WTC11 (cell line): Measurements from ENCODE around the gene ABTB2. TPM values are rescaled to one million over a fixed set of nuclear protein-coding genes. Genes with fewer than 3 reads are reported as not detected.

Experiments used
- ATAC-seq: fragments of 200-7000 bp; cut with Tn5 transposase; 2 replicates; pipeline ENCODE4 v1.10.0; 2021; ENCODE audit warnings: mild to moderate bottlenecking, moderate library complexity
- CTCF ChIA-PET: fragments of 300-600 bp; sonication (Branson Sonifier 250); formaldehyde crosslinking; loops from one replicate; lab custom pipeline; 2021; ENCODE audit warnings: antibody characterized with exemption; lab: Charles Lee
- POLR2A ChIA-PET: fragments of 350-600 bp; sonication (Branson Sonifier 250); formaldehyde crosslinking; loops from one replicate; lab custom pipeline; 2021; ENCODE audit warnings: antibody characterized with exemption; lab: Charles Lee
- DNase-seq: peaks from one replicate; pipeline ENCODE4 v3.0.0; 2021; ENCODE audit warnings: low spot score
- H3K27ac Mint-ChIP-seq: 2 replicates; pipeline ENCODE4 v1.8.0; 2021; ENCODE audit warnings: mixed read lengths
- H3K27me3 Mint-ChIP-seq: 2 replicates; pipeline ENCODE4 v1.8.0; 2021; ENCODE audit warnings: low read depth, mild to moderate bottlenecking, moderate library complexity, mixed read lengths
- H3K36me3 Mint-ChIP-seq: 2 replicates; pipeline ENCODE4 v1.8.0; 2021; ENCODE audit warnings: mixed read lengths
- H3K4me1 Mint-ChIP-seq: 2 replicates; pipeline ENCODE4 v1.8.0; 2022; ENCODE audit warnings: mixed read lengths
- H3K4me3 Mint-ChIP-seq: 2 replicates; pipeline ENCODE4 v1.8.0; 2021; ENCODE audit warnings: mild to moderate bottlenecking, moderate library complexity, mixed read lengths
- H3K9me3 Mint-ChIP-seq: 2 replicates; pipeline ENCODE4 v1.8.0; 2021; ENCODE audit warnings: mixed read lengths
- ATF1 ChIP-seq: sonication (generic); formaldehyde crosslinking; IDR thresholded peaks from 2 replicates; pipeline ENCODE4 v1.8.1; 2023; ENCODE audit warnings: mild to moderate bottlenecking, moderate library complexity, missing genetic modification reagents
- ELF4 ChIP-seq: sonication (generic); formaldehyde crosslinking; IDR thresholded peaks from 2 replicates; pipeline ENCODE4 v1.8.1; 2022; ENCODE audit warnings: low read depth, mild to moderate bottlenecking, moderate library complexity, missing genetic modification reagents
- ESRRA ChIP-seq: sonication (generic); formaldehyde crosslinking; IDR thresholded peaks from 2 replicates; pipeline ENCODE4 v1.8.1; 2022; ENCODE audit warnings: mild to moderate bottlenecking, missing genetic modification reagents, borderline replicate concordance
- GABPB1 ChIP-seq: sonication (generic); formaldehyde crosslinking; IDR thresholded peaks from 2 replicates; pipeline ENCODE4 v1.8.1; 2023; ENCODE audit warnings: mild to moderate bottlenecking, missing genetic modification reagents
- GTF2I ChIP-seq: fragments of 250-450 bp; sonication (Bioruptor Pico); conservative IDR thresholded peaks from 2 replicates; pipeline ENCODE4 v1.4.0; 2021; ENCODE audit warnings: mild to moderate bottlenecking
- JAZF1 ChIP-seq: fragments of 250-450 bp; sonication (Bioruptor Pico); IDR thresholded peaks from 2 replicates; pipeline ENCODE4 v1.9.0; 2021; ENCODE audit warnings: moderate library complexity, mild to moderate bottlenecking, inconsistent platforms
- NR1H2 ChIP-seq: sonication (generic); formaldehyde crosslinking; IDR thresholded peaks from 2 replicates; pipeline ENCODE4 v1.9.0; 2021; ENCODE audit warnings: mild to moderate bottlenecking, moderate library complexity, missing genetic modification reagents
- SP1 ChIP-seq: sonication (generic); formaldehyde crosslinking; conservative IDR thresholded peaks from 2 replicates; pipeline ENCODE4 v1.8.1; 2022; ENCODE audit warnings: missing genetic modification reagents
- TCF7 ChIP-seq: sonication (generic); formaldehyde crosslinking; IDR thresholded peaks from 2 replicates; pipeline ENCODE4 v1.8.0; 2022; ENCODE audit warnings: mild to moderate bottlenecking, low read depth, missing genetic modification reagents, moderate library complexity
- ZBTB21 ChIP-seq: sonication (generic); formaldehyde crosslinking; IDR thresholded peaks from 2 replicates; pipeline ENCODE4 v1.8.1; 2023; ENCODE audit warnings: mild to moderate bottlenecking, missing genetic modification reagents, borderline replicate concordance
- ZNF232 ChIP-seq: sonication (generic); formaldehyde crosslinking; IDR thresholded peaks from 2 replicates; pipeline ENCODE4 v1.8.0; 2022; ENCODE audit warnings: mild to moderate bottlenecking, missing genetic modification reagents
- ZNF396 ChIP-seq: fragments of 250-450 bp; sonication (Bioruptor Pico); IDR thresholded peaks from 2 replicates; pipeline ENCODE4 v1.8.0; 2021; ENCODE audit warnings: mild to moderate bottlenecking, moderate library complexity, borderline replicate concordance
- ZNF416 ChIP-seq: fragments of 250-450 bp; sonication (Bioruptor Pico); IDR thresholded peaks from 2 replicates; pipeline ENCODE4 v1.9.0; 2021; ENCODE audit warnings: mild to moderate bottlenecking, inconsistent platforms
- total RNA-seq: library from RNA; stranded (reverse); gene quantifications from 3 replicates; pipeline ENCODE4 v1.2.3, GENCODE V29; 2021
- TF ChIP-seq, protein P1 (sequence below): sonication (generic); formaldehyde crosslinking; IDR thresholded peaks from 2 replicates; pipeline ENCODE4 v1.8.0; 2022; ENCODE audit warnings: mild to moderate bottlenecking, missing genetic modification reagents
- TF ChIP-seq, protein P2 (sequence below): sonication (generic); formaldehyde crosslinking; IDR thresholded peaks from 2 replicates; pipeline ENCODE4 v1.8.1; 2022; ENCODE audit warnings: low read depth, mild to moderate bottlenecking, moderate library complexity, missing genetic modification reagents, borderline replicate concordance
- TF ChIP-seq, protein P3 (sequence below): sonication (generic); formaldehyde crosslinking; IDR thresholded peaks from 2 replicates; pipeline ENCODE4 v1.8.1; 2023; ENCODE audit warnings: mild to moderate bottlenecking, moderate library complexity, missing genetic modification reagents
- TF ChIP-seq, protein P4 (sequence below): sonication (generic); formaldehyde crosslinking; IDR thresholded peaks from 2 replicates; pipeline ENCODE4 v1.8.0; 2022; ENCODE audit warnings: mild to moderate bottlenecking, missing genetic modification reagents
- TF ChIP-seq, protein P5 (sequence below): fragments of 250-450 bp; sonication (Bioruptor Pico); IDR thresholded peaks from 2 replicates; pipeline ENCODE4 v1.9.0; 2021; ENCODE audit warnings: mild to moderate bottlenecking
- TF ChIP-seq, protein P6 (sequence below): fragments of 250-450 bp; sonication (Bioruptor Pico); IDR thresholded peaks from 2 replicates; pipeline ENCODE4 v1.9.0; 2021; ENCODE audit warnings: moderate library complexity, mild to moderate bottlenecking, inconsistent platforms, borderline replicate concordance
- TF ChIP-seq, protein P7 (sequence below): sonication (generic); formaldehyde crosslinking; IDR thresholded peaks from 2 replicates; pipeline ENCODE4 v1.8.1; 2022; ENCODE audit warnings: missing genetic modification reagents, borderline replicate concordance
- TF ChIP-seq, protein P8 (sequence below): fragments of 250-450 bp; sonication (Bioruptor Pico); IDR thresholded peaks from 2 replicates; pipeline ENCODE4 v2.1.2; 2022; ENCODE audit warnings: mild to moderate bottlenecking, moderate library complexity

The ABTB2 gene
- total RNA-seq, 1 experiment from 2014 or later: 12.8 TPM

DNA sequence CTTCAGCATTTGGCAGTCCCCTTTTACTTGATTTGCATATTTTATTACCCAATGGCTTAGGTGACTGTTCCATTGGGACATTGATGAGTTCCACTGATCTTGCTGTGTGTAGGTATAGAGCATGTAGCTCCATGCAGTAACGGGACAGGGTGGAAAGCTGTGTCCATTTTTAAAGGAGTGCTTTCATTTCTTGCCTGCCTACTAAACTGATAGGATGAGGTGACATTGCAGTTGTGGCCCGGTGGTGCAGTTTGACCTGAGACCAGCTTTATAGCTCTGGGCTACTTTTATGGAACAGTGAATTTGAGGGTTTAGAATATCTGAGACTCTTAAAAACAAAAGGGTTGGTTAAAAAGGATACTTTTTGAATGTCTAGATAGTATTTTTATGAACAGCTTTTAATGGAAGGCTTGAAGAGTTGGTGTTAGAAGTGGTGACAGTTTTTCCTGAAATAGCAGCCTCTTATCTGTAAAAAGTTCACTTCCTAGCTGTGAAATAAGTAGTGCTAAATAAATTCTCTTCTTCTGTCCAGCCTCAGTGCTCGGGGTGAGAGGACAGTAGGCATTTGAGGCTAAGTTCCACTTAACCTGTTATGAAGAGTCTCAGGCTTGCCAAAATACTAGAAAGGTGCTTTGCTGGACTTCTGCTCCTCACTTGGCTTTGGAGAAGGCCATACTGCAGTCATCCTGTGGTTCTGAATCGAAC lies 225.4 kb downstream of the ABTB2 start:
- H3K4me3 Mint-ChIP-seq: no peak overlapping the region
- TF ChIP-seq, protein P1, sequence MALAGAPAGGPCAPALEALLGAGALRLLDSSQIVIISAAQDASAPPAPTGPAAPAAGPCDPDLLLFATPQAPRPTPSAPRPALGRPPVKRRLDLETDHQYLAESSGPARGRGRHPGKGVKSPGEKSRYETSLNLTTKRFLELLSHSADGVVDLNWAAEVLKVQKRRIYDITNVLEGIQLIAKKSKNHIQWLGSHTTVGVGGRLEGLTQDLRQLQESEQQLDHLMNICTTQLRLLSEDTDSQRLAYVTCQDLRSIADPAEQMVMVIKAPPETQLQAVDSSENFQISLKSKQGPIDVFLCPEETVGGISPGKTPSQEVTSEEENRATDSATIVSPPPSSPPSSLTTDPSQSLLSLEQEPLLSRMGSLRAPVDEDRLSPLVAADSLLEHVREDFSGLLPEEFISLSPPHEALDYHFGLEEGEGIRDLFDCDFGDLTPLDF (CRISPR knock-in tag): no peak
- no peak for TF ChIP-seq ZNF396 (CRISPR knock-in tag)
- TF ChIP-seq, all 79 proteins: peak for 0
- DNase-seq: no peak
- H3K27ac Mint-ChIP-seq: no peak overlapping the region
- ChIA-PET CTCF (no interaction called here), POLR2A (no interaction called here)
- no peaks in the 10 kb centered on the region for H3K4me1 Mint-ChIP-seq
- no peaks in the 10 kb centered on the region for H3K9me3 Mint-ChIP-seq
- H3K36me3 Mint-ChIP-seq: peaks cover 74% of the 10 kb centered on the region
- H3K27me3 Mint-ChIP-seq: no peaks in the 10 kb centered on the region
- no peak for ATAC-seq

DNA sequence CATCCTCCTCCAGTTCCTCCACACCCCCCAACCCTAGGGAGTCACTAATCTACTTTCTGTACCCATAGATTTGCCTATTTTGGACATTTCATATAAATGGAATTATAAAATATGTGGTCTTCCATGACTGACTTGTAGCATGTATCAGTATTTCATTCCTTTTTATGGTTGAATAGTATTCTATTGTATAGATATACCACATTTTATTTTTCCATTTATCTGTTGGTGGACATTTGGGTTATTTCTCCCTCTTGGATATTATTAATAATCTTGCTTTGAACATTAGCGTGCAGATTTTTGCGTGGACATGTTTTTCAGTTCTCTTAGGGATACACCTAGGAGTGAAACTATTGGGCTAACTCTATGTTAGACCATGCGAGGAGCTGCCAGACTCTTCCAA lies 229.0 kb downstream of the ABTB2 start:
- no peaks in the 10 kb centered on the region for H3K9me3 Mint-ChIP-seq

DNA sequence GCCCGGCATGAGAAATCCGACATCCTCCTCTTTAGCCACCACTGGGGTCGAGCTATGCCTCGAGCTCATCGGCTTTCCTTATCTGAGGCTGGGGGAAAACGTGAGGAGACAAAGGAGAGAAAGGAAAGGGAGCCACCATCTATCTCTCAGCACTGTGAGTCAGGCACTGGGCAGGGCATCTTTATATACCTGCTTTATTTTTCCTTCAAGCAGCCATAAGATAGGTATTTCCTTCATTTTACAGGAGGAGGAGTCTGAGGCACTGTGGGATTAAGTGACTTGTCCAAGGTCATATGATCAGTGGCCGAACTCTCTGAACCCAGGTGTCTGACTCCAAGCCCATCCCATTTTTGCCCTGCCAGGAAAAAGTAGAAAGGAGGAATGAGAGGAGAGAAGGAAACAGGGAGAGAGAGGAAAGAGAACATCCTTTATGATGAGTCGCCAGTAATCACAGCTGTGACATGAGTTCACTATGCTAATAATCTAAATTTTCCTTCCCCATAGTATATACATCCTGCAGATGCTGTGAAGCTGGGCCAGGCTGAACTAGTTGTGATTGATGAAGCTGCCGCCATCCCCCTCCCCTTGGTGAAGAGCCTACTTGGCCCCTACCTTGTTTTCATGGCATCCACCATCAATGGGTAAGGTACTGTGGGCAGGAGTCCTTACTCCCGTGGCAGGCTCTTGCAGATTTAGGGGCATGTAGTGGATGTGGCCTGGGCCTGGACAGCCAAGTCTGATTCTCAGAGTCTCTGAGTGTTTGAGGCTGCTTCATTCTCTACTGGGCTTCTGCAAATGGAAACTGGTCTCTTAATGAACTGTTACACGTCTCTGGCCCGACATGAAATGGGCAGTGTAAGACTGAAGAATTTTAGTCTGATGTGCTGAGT lies 230.6 kb downstream of the ABTB2 start:
- H3K9me3 Mint-ChIP-seq: no peaks in the 10 kb centered on the region
- H3K4me1 Mint-ChIP-seq: no peaks in the 10 kb centered on the region
- POLR2A ChIA-PET: no interaction called here
- ATAC-seq (no peak), DNase-seq (no peak)
- no peak overlapping the region for H3K4me3 Mint-ChIP-seq
- CTCF ChIA-PET: no interaction called here
- no peaks in the 10 kb centered on the region for H3K27me3 Mint-ChIP-seq
- H3K36me3 Mint-ChIP-seq: peaks cover 81% of the 10 kb centered on the region
- H3K27ac Mint-ChIP-seq: no peak overlapping the region
- TF ChIP-seq, protein P2, sequence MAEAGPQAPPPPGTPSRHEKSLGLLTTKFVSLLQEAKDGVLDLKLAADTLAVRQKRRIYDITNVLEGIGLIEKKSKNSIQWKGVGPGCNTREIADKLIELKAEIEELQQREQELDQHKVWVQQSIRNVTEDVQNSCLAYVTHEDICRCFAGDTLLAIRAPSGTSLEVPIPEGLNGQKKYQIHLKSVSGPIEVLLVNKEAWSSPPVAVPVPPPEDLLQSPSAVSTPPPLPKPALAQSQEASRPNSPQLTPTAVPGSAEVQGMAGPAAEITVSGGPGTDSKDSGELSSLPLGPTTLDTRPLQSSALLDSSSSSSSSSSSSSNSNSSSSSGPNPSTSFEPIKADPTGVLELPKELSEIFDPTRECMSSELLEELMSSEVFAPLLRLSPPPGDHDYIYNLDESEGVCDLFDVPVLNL (CRISPR knock-in tag): no peak
- TF ChIP-seq JAZF1 (CRISPR knock-in tag): no peak
- no peak for TF ChIP-seq ATF1 (CRISPR knock-in tag)
- TF ChIP-seq, protein P3, sequence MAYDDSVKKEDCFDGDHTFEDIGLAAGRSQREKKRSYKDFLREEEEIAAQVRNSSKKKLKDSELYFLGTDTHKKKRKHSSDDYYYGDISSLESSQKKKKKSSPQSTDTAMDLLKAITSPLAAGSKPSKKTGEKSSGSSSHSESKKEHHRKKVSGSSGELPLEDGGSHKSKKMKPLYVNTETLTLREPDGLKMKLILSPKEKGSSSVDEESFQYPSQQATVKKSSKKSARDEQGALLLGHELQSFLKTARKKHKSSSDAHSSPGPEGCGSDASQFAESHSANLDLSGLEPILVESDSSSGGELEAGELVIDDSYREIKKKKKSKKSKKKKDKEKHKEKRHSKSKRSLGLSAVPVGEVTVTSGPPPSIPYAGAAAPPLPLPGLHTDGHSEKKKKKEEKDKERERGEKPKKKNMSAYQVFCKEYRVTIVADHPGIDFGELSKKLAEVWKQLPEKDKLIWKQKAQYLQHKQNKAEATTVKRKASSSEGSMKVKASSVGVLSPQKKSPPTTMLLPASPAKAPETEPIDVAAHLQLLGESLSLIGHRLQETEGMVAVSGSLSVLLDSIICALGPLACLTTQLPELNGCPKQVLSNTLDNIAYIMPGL (CRISPR knock-in tag): no peak

More for the DNA sequence above, 229.0 kb downstream of the ABTB2 start:
- no peaks in the 10 kb centered on the region for H3K27me3 Mint-ChIP-seq
- peaks cover 77% of the 10 kb centered on the region for H3K36me3 Mint-ChIP-seq
- no peaks in the 10 kb centered on the region for H3K4me1 Mint-ChIP-seq
- TF ChIP-seq, protein P4, sequence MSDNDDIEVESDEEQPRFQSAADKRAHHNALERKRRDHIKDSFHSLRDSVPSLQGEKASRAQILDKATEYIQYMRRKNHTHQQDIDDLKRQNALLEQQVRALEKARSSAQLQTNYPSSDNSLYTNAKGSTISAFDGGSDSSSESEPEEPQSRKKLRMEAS: no peak
- TF ChIP-seq ZBTB21 (CRISPR knock-in tag): no peak
- TF ChIP-seq ZNF232 (CRISPR knock-in tag): no peak
- no peak for TF ChIP-seq NR1H2 (CRISPR knock-in tag)
- no peak for TF ChIP-seq ZNF416 (CRISPR knock-in tag)
- TF ChIP-seq GTF2I: no peak
- TF ChIP-seq ELF4 (CRISPR knock-in tag): no peak
- TF ChIP-seq ESRRA (CRISPR knock-in tag): no peak
- TF ChIP-seq GABPB1 (CRISPR knock-in tag): no peak
- TF ChIP-seq, protein P5, sequence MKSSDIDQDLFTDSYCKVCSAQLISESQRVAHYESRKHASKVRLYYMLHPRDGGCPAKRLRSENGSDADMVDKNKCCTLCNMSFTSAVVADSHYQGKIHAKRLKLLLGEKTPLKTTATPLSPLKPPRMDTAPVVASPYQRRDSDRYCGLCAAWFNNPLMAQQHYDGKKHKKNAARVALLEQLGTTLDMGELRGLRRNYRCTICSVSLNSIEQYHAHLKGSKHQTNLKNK (CRISPR knock-in tag): no peak
- TF ChIP-seq JAZF1 (CRISPR knock-in tag): no peak
- no peak for TF ChIP-seq TCF7 (CRISPR knock-in tag)
- no peak for TF ChIP-seq SP1 (CRISPR knock-in tag)
- TF ChIP-seq, protein P6, sequence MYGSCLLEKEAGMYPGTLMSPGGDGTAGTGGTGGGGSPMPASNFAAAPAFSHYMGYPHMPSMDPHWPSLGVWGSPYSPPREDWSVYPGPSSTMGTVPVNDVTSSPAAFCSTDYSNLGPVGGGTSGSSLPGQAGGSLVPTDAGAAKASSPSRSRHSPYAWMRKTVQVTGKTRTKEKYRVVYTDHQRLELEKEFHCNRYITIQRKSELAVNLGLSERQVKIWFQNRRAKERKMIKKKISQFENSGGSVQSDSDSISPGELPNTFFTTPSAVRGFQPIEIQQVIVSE (CRISPR knock-in tag): no peak
- TF ChIP-seq, protein P7, sequence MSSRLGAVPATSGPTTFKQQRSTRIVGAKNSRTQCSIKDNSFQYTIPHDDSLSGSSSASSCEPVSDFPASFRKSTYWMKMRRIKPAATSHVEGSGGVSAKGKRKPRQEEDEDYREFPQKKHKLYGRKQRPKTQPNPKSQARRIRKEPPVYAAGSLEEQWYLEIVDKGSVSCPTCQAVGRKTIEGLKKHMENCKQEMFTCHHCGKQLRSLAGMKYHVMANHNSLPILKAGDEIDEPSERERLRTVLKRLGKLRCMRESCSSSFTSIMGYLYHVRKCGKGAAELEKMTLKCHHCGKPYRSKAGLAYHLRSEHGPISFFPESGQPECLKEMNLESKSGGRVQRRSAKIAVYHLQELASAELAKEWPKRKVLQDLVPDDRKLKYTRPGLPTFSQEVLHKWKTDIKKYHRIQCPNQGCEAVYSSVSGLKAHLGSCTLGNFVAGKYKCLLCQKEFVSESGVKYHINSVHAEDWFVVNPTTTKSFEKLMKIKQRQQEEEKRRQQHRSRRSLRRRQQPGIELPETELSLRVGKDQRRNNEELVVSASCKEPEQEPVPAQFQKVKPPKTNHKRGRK (CRISPR knock-in tag): no peak
- TF ChIP-seq, protein P8, sequence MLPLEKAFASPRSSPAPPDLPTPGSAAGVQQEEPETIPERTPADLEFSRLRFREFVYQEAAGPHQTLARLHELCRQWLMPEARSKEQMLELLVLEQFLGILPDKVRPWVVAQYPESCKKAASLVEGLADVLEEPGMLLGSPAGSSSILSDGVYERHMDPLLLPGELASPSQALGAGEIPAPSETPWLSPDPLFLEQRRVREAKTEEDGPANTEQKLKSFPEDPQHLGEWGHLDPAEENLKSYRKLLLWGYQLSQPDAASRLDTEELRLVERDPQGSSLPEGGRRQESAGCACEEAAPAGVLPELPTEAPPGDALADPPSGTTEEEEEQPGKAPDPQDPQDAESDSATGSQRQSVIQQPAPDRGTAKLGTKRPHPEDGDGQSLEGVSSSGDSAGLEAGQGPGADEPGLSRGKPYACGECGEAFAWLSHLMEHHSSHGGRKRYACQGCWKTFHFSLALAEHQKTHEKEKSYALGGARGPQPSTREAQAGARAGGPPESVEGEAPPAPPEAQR (CRISPR knock-in tag): no peak
- TF ChIP-seq, all 79 proteins: peak for 0
- ATAC-seq (no peak), DNase-seq (no peak)
- H3K4me3 Mint-ChIP-seq: no peak overlapping the region
- POLR2A ChIA-PET: no interaction called here
- H3K27ac Mint-ChIP-seq: no peak overlapping the region
- CTCF ChIA-PET: no interaction called here
